Activated T-cell treated with anti-CD3 and anti-CD28 coated beads, Interleukin-2, amount 50 U/mL, for 4 hours (primary cell): Measurements from ENCODE around the gene CCDC192. TPM values are rescaled to one million over a fixed set of nuclear protein-coding genes. Genes with fewer than 3 reads are reported as not detected.
"Not testable (repeated sequence)": the region's sequence is repeated elsewhere in the genome, so short reads cannot be mapped to it uniquely, and the experiment has no call there.

Experiments
- ATAC-seq, 2 donors: fragments of 200-7000 bp; cut with Tn5 transposase; one replicate each; pipeline ENCODE4 v1.10.0; 2021
- DNase-seq: peaks from one replicate; pipeline ENCODE4 v3.0.0-alpha.2; 2020
- H3K27me3 Mint-ChIP-seq: one replicate; pipeline ENCODE4 v1.8.0; 2021; ENCODE audit warnings: low read depth, mixed read lengths
- H3K36me3 Mint-ChIP-seq: one replicate; pipeline ENCODE4 v1.8.0; 2022; ENCODE audit warnings: mixed read lengths; ENCODE audit not compliant: insufficient read depth
- H3K4me1 Mint-ChIP-seq: one replicate; pipeline ENCODE4 v1.8.0; 2021; ENCODE audit warnings: low read depth, mixed read lengths
- H3K4me3 Mint-ChIP-seq: one replicate; pipeline ENCODE4 v1.8.0; 2021; ENCODE audit warnings: mild to moderate bottlenecking, moderate library complexity, mixed read lengths
- H3K9me3 Mint-ChIP-seq: one replicate; pipeline ENCODE4 v1.8.0; 2021; ENCODE audit warnings: mixed read lengths
- total RNA-seq, 3 donors: library from RNA; stranded (reverse); gene quantifications; one replicate each; pipeline ENCODE4 v1.2.1, GENCODE V29; 2021

Gene CCDC192
- total RNA-seq, 3 donors from 2014 or later, result not detected

DNA sequence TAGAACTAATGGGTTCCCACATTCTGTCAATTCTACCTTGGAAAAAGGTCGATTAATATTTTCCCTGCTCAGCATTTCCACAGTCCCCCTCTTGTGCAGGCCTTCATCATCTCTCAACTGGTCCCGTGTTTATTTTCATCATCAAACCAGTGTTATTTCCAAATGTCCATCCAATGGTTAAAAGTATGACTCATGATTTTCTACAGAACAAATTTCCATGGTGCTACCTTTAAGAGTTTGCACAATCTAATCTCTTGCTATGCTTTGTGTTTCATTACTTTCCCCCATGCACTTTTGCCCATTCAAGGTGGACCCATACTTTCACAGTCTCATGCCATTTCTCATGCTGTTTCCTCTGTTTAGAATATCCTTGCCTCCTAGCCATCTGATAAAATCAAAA is 143.7 kb downstream of the CCDC192 start:
- Mint-ChIP-seq H3K27me3 (no peaks in the 10 kb centered on the region), H3K4me3 (no peak overlapping the region), H3K36me3 (no peaks in the 10 kb centered on the region), H3K9me3 (no peaks in the 10 kb centered on the region), H3K4me1 (no peaks in the 10 kb centered on the region)
- no peak for DNase-seq
- ATAC-seq, result no peak

DNA sequence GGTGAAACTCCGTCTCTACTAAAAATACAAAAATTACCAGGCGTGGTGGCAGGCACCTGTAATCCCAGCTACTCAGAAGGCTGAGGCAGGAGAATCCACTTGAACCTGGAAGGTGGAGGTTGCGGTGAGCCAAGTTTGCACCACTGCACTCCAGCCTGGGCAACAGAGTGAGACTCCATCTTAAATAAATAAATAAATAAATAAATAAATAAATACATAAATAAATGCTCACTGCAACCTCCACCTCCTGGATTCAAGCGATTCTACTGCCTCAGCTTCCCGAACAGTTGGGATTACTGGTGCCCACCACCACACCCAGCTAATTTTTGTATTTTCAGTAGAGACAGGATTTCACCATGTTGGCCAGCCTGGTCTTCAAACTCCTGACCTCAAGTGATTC is 144.4 kb downstream of the CCDC192 start:
- ATAC-seq, H3K36me3 Mint-ChIP-seq, H3K4me1 Mint-ChIP-seq, H3K9me3 Mint-ChIP-seq, H3K4me3 Mint-ChIP-seq, DNase-seq, H3K27me3 Mint-ChIP-seq: not testable (repeated sequence)

DNA sequence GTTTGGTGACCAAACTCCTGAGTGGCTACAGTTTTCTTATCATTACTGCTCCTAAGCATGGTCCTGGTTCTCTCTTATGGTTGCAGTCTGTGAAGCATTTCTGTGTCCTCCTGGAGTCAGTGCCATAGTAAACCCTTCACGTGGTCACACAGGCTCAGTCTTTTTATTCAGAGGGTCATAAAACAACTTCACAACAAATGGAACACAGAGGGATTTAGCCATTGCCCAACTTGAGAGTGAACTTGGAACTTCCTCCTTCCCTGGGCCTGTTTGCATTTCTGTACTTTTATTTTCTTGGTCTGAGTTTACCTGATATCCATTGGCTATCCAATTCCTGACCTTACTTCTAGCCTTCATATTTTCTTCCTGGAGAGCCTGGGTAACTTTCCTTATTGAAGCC is 144.9 kb downstream of the CCDC192 start:
- no peak for ATAC-seq
- Mint-ChIP-seq H3K9me3 (no peaks in the 10 kb centered on the region), H3K36me3 (no peaks in the 10 kb centered on the region), H3K4me1 (no peaks in the 10 kb centered on the region), H3K27me3 (no peaks in the 10 kb centered on the region), H3K4me3 (no peak overlapping the region)
- DNase-seq, result no peak

DNA sequence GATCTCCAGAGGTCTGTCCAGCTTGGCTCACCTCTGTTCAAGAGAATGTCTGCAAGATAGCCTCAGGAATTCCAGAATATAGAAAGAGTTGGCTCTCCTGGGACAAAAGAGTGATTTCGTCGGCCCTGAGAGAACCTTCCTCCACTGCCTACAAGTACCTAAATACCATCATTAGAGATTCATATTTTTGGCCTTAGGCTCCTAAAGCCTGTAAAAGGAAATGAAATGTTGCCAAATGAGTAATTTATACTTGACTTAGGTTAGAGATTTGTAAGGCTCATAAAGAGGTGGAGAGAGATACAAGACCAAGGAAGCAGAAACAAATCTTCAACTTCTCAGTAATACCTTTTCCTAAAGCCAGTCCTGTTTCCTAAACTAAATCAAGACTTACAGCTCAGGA is 146.2 kb downstream of the CCDC192 start:
- DNase-seq (no peak), ATAC-seq (no peak)
- Mint-ChIP-seq H3K4me3 (no peak overlapping the region), H3K27me3 (no peaks in the 10 kb centered on the region), H3K9me3 (no peaks in the 10 kb centered on the region), H3K36me3 (no peaks in the 10 kb centered on the region), H3K4me1 (no peaks in the 10 kb centered on the region)

DNA sequence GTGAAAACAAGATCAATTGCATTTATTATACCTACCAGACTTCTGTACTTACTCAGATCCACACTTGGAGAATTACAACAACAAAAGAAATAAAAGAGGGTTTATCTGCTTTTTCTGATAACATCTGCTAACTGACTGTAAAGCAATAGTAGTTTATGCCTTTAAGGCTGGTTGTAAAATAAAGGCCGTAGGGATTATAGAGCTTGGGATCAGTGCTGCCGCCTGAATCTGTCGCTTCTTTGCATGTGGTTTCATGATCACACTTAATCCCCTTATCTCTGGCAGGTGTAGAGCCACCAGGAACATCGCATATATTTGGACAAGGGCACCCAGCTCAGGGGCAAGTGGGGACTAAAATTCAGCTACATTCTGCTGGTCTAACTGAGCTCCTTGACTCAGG is 146.7 kb downstream of the CCDC192 start:
- Mint-ChIP-seq H3K36me3 (no peaks in the 10 kb centered on the region), H3K27me3 (no peaks in the 10 kb centered on the region), H3K4me3 (no peak overlapping the region), H3K4me1 (no peaks in the 10 kb centered on the region), H3K9me3 (no peaks in the 10 kb centered on the region)
- no peak for ATAC-seq
- no peak for DNase-seq

DNA sequence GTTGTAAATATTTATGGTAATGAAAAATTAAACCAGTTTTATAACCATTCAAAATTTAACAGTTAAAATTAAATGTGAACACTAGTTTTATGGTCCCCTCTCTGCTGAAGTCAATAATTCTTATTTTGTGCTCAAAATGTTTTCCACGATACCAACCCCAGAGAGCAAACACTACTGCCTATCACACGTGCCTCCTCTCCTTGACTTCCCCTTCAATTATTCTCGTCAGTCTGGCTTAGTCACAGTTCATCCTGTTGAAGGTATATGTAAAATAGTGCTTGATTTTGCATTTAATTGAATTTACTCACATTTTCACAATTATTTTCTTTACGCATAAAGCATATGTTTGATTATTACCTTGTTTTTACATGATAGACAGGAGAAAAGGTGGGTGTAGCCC is 148.8 kb downstream of the CCDC192 start:
- Mint-ChIP-seq H3K27me3 (no peaks in the 10 kb centered on the region), H3K4me1 (no peaks in the 10 kb centered on the region), H3K9me3 (no peaks in the 10 kb centered on the region), H3K36me3 (no peaks in the 10 kb centered on the region), H3K4me3 (no peak overlapping the region)
- no peak for DNase-seq
- no peak for ATAC-seq

DNA sequence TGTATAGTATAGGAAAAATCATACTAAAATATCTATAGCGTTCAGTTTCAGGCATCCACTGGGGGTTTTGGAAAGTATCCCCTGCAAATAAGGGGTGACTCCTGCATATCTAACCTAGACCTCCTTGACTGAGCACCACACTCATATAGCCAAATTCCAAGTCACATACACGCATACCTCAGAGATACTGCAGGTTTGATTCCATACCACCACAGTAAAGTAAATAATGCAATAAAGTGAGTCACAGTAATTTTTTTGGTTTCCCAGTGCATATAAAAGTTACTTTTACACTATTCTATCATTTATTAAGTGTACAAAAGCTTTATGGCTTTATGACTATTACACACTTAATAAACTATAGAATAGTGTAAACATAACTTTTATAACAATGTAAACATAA is 151.3 kb downstream of the CCDC192 start:
- Mint-ChIP-seq H3K27me3 (no peaks in the 10 kb centered on the region), H3K36me3 (no peaks in the 10 kb centered on the region), H3K9me3 (no peaks in the 10 kb centered on the region), H3K4me1 (no peaks in the 10 kb centered on the region), H3K4me3 (no peak overlapping the region)
- DNase-seq (no peak), ATAC-seq (no peak)

DNA sequence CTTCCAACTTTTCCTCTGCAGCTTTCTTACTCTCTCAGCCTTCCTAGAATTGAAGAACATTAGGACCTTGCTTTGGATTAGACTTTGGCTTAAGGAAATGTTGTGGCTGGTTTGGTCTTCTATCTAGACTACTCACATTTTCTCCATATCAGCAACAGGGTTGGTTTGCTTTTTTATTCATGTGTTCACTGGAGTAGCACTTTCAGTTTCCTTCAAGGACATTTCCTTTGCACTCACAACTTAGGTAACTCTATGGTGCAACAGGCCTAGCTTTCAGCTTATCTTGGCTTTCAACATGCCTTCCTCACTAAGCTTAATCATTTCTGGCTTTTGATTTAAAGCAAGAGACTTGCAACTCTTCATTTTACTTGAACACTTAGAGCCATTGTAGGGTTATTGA is 153.1 kb downstream of the CCDC192 start:
- Mint-ChIP-seq H3K4me1 (no peaks in the 10 kb centered on the region), H3K9me3 (no peaks in the 10 kb centered on the region), H3K4me3 (no peak overlapping the region), H3K27me3 (no peaks in the 10 kb centered on the region), H3K36me3 (no peaks in the 10 kb centered on the region)
- ATAC-seq (no peak), DNase-seq (no peak)

DNA sequence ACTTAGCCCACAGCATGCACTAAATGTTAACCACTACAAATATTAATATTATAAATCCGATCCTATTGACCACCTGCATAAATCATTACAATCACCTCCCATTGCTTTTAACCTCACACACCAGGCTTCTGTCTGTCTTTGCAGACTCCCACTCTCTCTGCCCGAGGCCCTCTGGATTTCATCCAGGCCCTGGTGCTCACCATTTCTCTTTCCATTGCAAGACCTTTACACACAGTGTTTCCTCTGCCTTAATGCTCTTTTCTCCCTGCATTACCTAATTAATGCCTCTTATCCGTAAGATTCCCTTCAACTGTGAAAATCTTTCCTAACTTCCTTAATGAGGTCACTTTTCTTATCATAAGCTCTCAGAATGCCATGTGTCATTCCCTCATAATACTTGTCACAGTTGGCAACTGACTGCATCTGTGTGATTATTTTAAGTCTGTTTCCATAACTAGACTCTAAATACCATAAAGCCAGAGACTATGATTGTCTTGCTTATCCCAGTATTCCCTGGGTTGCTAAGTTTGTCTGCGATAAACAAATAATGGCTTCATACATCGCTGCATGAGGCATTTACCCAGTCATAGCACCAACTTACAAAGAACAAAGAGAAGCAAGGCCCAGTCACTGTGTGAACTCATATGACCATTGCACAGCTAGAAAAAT is 155.1 kb downstream of the CCDC192 start:
- DNase-seq, result no peak
- H3K27me3 Mint-ChIP-seq, result no peaks in the 10 kb centered on the region
- no peak for ATAC-seq
- no peak overlapping the region for H3K4me3 Mint-ChIP-seq
- H3K9me3 Mint-ChIP-seq, result no peaks in the 10 kb centered on the region
- H3K4me1 Mint-ChIP-seq, result no peaks in the 10 kb centered on the region
- no peaks in the 10 kb centered on the region for H3K36me3 Mint-ChIP-seq

DNA sequence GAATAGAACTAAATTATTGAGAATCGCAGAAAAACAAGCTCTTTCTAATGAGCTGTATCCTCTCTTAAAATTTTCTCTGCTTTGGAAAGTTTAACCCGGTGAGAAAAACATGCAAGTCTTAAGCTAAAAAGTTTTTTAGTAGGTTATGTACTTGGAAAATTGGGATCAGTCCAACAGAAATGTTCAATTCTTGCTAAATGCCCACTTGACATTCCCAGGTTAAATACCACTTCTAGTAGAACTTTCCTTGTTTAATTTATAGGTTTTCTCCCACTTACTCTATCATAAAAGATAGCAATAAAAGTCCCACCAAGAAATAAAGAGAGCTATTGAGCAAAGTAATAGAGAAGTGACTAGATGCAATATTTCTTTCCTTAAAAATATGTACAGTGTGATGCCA is 157.1 kb downstream of the CCDC192 start:
- H3K4me1 Mint-ChIP-seq, result no peaks in the 10 kb centered on the region
- no peak for ATAC-seq
- no peaks in the 10 kb centered on the region for H3K27me3 Mint-ChIP-seq
- no peaks in the 10 kb centered on the region for H3K9me3 Mint-ChIP-seq
- no peak overlapping the region for H3K4me3 Mint-ChIP-seq
- DNase-seq, result no peak
- H3K36me3 Mint-ChIP-seq, result no peaks in the 10 kb centered on the region

DNA sequence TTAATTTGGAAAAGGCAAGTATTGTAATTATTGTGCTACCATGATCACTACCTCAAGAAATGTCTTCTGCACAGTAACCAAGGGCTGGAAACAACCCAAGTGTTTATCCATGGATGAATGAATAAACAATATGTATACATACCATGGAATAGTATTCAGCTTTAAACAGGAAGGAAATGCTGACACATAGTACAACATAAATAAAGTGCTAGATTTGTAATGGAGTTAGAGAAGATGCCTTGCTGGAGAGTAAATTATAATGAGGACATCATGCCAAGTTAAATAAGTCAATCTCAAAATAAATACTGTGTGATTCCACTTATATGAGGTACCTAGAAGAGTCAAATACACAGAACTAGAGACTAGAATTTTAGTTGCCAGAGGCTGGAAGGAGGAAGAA is 160.0 kb downstream of the CCDC192 start:
- Mint-ChIP-seq H3K4me1 (no peaks in the 10 kb centered on the region), H3K36me3 (no peaks in the 10 kb centered on the region), H3K4me3 (no peak overlapping the region), H3K27me3 (no peaks in the 10 kb centered on the region), H3K9me3 (no peaks in the 10 kb centered on the region)
- DNase-seq (no peak), ATAC-seq (no peak)

DNA sequence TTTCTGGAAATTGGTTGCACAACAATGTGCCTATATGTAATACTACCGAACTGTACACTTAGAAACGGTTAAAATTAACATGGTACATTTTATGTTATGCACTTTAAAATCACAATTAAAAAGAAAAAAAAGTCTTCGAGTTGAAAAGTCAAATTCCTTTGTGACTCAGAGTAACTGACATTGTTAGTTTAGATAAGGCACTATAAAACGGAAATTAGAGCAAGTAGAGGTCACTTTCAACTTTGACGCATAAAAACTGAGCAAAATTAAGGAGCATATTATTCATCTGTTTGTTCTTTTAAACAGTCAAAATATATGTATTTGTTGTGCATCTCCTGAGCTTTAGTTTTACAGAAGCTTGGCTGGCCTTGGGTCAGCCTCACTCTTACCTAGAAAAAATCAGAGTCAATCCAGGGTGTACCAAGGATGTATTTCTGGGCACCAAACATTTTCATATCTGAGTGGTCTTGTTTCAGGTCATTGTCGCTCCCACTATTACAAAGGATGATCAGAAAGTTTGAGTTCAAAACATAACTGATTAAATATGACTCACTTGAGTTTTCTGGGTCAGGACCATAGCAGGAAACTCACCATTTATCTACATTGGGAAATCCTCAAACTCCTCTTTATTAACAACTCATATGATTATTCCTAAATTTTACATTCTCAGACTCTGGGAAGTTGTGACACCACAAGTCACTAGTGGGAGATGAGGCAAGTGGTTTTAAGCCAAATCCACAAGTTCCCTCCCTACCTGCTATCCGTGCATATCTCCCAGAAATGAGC is 160.6 kb downstream of the CCDC192 start:
- peaks cover 4% of the 10 kb centered on the region for H3K27me3 Mint-ChIP-seq
- no peak for DNase-seq
- no peaks in the 10 kb centered on the region for H3K36me3 Mint-ChIP-seq
- H3K4me3 Mint-ChIP-seq, result no peak overlapping the region
- no peak for ATAC-seq
- no peaks in the 10 kb centered on the region for H3K9me3 Mint-ChIP-seq
- no peaks in the 10 kb centered on the region for H3K4me1 Mint-ChIP-seq

DNA sequence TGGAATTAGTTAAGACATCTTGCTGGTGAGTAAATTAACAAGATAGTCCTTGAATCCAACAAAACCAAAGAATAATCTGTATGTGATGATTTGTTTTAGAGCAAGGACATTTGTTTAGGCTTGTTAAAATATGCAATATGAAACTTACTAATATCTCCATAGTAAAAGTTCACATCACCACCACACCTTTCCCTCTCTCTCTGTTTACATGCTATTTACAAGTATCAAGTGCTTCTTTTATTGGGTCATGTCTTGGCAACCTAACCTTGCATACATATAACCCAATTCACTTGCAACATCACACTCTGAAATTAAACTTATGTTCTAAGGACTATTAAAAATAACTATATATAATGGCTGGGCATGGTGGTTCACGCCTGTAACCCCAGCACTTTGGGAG is 161.3 kb downstream of the CCDC192 start:
- H3K27me3 Mint-ChIP-seq, result peaks cover 5% of the 10 kb centered on the region
- ATAC-seq (no peak), DNase-seq (no peak)
- H3K4me1 Mint-ChIP-seq, result no peaks in the 10 kb centered on the region
- H3K36me3 Mint-ChIP-seq, result no peaks in the 10 kb centered on the region
- H3K9me3 Mint-ChIP-seq, result no peaks in the 10 kb centered on the region
- no peak overlapping the region for H3K4me3 Mint-ChIP-seq

DNA sequence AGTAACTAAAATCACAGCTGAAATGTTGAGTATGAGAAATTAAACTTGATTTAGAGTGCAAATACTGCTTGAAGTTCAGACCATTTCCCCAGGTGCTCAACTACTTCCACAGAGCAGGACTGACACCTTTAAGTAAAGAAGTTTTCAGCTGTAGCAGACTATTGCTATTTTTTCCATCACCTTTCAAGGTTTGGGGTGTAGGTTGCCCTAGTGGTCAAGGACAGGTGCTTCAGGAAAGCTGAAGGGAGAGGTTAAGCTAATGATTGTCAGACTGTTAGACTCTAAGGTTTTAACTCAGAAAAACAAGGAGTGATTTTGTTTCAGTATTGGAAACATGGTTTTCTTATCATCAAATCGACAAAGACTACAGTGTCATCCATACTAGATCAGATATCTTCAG is 162.1 kb downstream of the CCDC192 start:
- no peaks in the 10 kb centered on the region for H3K9me3 Mint-ChIP-seq
- H3K4me1 Mint-ChIP-seq, result no peaks in the 10 kb centered on the region

DNA sequence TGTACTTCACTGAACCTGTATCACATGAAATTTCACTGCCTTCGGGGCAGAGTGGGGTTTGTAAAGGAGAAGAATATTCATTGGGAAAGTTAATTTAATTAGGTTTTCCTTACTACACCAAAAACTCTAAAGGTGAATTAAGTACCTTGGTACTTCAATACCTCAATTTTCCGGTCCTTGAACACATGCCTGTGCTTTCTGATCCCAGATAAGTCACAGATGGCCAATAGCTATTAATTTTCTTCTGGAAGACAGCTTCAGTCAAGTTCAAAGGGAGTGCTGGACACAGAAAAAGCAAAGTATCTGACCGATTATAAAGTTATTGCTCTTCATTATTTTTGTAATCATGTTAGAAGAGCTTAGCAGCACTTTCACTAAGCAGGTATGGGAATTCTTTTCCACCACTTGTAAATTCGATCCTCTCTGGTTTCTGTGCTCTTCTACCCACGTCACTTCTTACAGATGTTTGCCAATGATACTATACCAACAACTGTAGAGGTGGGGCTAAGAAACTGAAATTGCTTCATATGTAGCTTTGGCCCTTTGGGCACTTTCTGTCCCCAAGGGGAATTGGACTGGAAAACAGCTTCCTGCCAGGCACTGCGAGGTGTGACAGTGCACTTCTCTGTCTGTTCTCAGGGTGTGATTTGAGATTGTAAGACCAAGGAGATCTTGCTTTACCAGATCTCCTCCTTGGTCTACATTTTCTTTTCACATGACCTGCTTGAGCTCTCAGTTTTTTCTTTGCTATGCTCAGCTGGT is 164.0 kb downstream of the CCDC192 start:
- Mint-ChIP-seq H3K27me3 (peaks cover 5% of the 10 kb centered on the region), H3K4me1 (no peaks in the 10 kb centered on the region), H3K9me3 (no peaks in the 10 kb centered on the region), H3K36me3 (no peaks in the 10 kb centered on the region), H3K4me3 (no peak overlapping the region)
- ATAC-seq, result no peak
- DNase-seq, result no peak

More for the DNA sequence above, 162.1 kb downstream of the CCDC192 start:
- Mint-ChIP-seq H3K27me3 (peaks cover 5% of the 10 kb centered on the region), H3K36me3 (no peaks in the 10 kb centered on the region), H3K4me3 (no peak overlapping the region)
- no peak for ATAC-seq
- DNase-seq, result no peak
